ENCODE data around the gene TFB1M. TPM values are rescaled to one million over a fixed set of nuclear protein-coding genes. Genes with fewer than 3 reads are reported as not detected.
A peak's percentile ranks its signal among the peaks of the same experiment; 100 is the strongest.

TFB1M gene
- total RNA-seq, 1 donor from 2014 or later = 19.1 TPM

- Mint-ChIP-seq H3K27ac (ENCODE audit: unreplicated experiment) (peak overlapping the region; percentile 5), H3K4me3 (ENCODE audit: unreplicated experiment) (peak overlapping the region; percentile 20), H3K9me3 (ENCODE audit: unreplicated experiment) (peaks cover 20% of the 10 kb centered on the region), H3K36me3 (ENCODE audit: unreplicated experiment) (no peaks in the 10 kb centered on the region), H3K4me1 (ENCODE audit: unreplicated experiment) (peaks cover 10% of the 10 kb centered on the region), H3K27me3 (ENCODE audit: unreplicated experiment) (no peaks in the 10 kb centered on the region)
- no peak for DNase-seq (ENCODE audit: extremely low spot score, unreplicated experiment)
- TF ChIP-seq CTCF (IDR thresholded peaks at IDR 0.05) = no peak
These were observed 19.1 kb upstream of the TFB1M start for GRCh38 chr6:155333414-155333813.

GRCh38 chr6:155330922-155331321 lies 16.6 kb upstream of the TFB1M start:
- Mint-ChIP-seq H3K36me3 (ENCODE audit: unreplicated experiment) (no peaks in the 10 kb centered on the region), H3K27ac (ENCODE audit: unreplicated experiment) (no peak overlapping the region), H3K9me3 (ENCODE audit: unreplicated experiment) (peaks cover 9% of the 10 kb centered on the region), H3K27me3 (ENCODE audit: unreplicated experiment) (no peaks in the 10 kb centered on the region), H3K4me1 (ENCODE audit: unreplicated experiment) (peaks cover 17% of the 10 kb centered on the region), H3K4me3 (ENCODE audit: unreplicated experiment) (no peak overlapping the region)
- DNase-seq (ENCODE audit: extremely low spot score, unreplicated experiment) = no peak
- no peak for TF ChIP-seq CTCF (IDR thresholded peaks at IDR 0.05)

- peaks cover 22% of the 10 kb centered on the region for H3K4me1 Mint-ChIP-seq (ENCODE audit: unreplicated experiment)
- no peak overlapping the region for H3K4me3 Mint-ChIP-seq (ENCODE audit: unreplicated experiment)
- peaks cover 2% of the 10 kb centered on the region for H3K9me3 Mint-ChIP-seq (ENCODE audit: unreplicated experiment)
- DNase-seq (ENCODE audit: extremely low spot score, unreplicated experiment) = no peak
- no peak for TF ChIP-seq CTCF (IDR thresholded peaks at IDR 0.05)
- no peaks in the 10 kb centered on the region for H3K27me3 Mint-ChIP-seq (ENCODE audit: unreplicated experiment)
- no peak overlapping the region for H3K27ac Mint-ChIP-seq (ENCODE audit: unreplicated experiment)
- no peaks in the 10 kb centered on the region for H3K36me3 Mint-ChIP-seq (ENCODE audit: unreplicated experiment)
These were observed 15.9 kb upstream of the TFB1M start for GRCh38 chr6:155330133-155330734.

GRCh38 chr6:155329460-155330132 lies 15.3 kb upstream of the TFB1M start:
- Mint-ChIP-seq H3K27me3 (ENCODE audit: unreplicated experiment) (no peaks in the 10 kb centered on the region), H3K36me3 (ENCODE audit: unreplicated experiment) (no peaks in the 10 kb centered on the region), H3K27ac (ENCODE audit: unreplicated experiment) (no peak overlapping the region), H3K9me3 (ENCODE audit: unreplicated experiment) (no peaks in the 10 kb centered on the region), H3K4me1 (ENCODE audit: unreplicated experiment) (peaks cover 22% of the 10 kb centered on the region), H3K4me3 (ENCODE audit: unreplicated experiment) (no peak overlapping the region)
- no peak for DNase-seq (ENCODE audit: extremely low spot score, unreplicated experiment)
- TF ChIP-seq CTCF (IDR thresholded peaks at IDR 0.05) = no peak

GRCh38 chr6:155328539-155329459 lies 14.5 kb upstream of the TFB1M start:
- Mint-ChIP-seq H3K9me3 (ENCODE audit: unreplicated experiment) (no peaks in the 10 kb centered on the region), H3K27ac (ENCODE audit: unreplicated experiment) (no peak overlapping the region), H3K4me1 (ENCODE audit: unreplicated experiment) (peaks cover 21% of the 10 kb centered on the region), H3K27me3 (ENCODE audit: unreplicated experiment) (no peaks in the 10 kb centered on the region), H3K4me3 (ENCODE audit: unreplicated experiment) (no peak overlapping the region), H3K36me3 (ENCODE audit: unreplicated experiment) (no peaks in the 10 kb centered on the region)
- no peak for TF ChIP-seq CTCF (IDR thresholded peaks at IDR 0.05)
- DNase-seq (ENCODE audit: extremely low spot score, unreplicated experiment) = no peak
